Lower leg skin (tissue), 3 donors: ENCODE data around the gene WDR19.

ENCODE experiments used
- CTCF ChIP-seq, 3 donors: fragments of 450-650 bp; IDR thresholded peaks; one replicate each; pipeline ENCODE4 v1.5.1; 2016; ENCODE audit warnings: antibody characterized with exemption in 3 of 3, mild to moderate bottlenecking in 3 of 3, moderate library complexity in 2 of 3
- POLR2A ChIP-seq, 2 donors: fragments of 450-650 bp; IDR thresholded peaks; one replicate each; pipeline ENCODE4 v1.6.1; 2016 to 2017; ENCODE audit warnings: antibody characterized with exemption in 2 of 2, mild to moderate bottlenecking in 1 of 2, moderate library complexity in 1 of 2

- TF ChIP-seq POLR2A (IDR thresholded peaks at IDR 0.05) (no peak), CTCF (IDR thresholded peaks at IDR 0.05) (no peak)
These were observed 104.9 kb downstream of the WDR19 start for GRCh38 chr4:39287223-39287622.
